GM12801 (cell line): ENCODE results near the gene IFITM1.

Source experiments
- TF ChIP-seq, protein P1 (sequence below): IDR thresholded peaks from one replicate; pipeline ENCODE4 v1.5.1; 2011; ENCODE audit warnings: control low read depth; ENCODE audit not compliant: insufficient read length; ENCODE audit errors: extremely low read depth

Gene IFITM1

DNA sequence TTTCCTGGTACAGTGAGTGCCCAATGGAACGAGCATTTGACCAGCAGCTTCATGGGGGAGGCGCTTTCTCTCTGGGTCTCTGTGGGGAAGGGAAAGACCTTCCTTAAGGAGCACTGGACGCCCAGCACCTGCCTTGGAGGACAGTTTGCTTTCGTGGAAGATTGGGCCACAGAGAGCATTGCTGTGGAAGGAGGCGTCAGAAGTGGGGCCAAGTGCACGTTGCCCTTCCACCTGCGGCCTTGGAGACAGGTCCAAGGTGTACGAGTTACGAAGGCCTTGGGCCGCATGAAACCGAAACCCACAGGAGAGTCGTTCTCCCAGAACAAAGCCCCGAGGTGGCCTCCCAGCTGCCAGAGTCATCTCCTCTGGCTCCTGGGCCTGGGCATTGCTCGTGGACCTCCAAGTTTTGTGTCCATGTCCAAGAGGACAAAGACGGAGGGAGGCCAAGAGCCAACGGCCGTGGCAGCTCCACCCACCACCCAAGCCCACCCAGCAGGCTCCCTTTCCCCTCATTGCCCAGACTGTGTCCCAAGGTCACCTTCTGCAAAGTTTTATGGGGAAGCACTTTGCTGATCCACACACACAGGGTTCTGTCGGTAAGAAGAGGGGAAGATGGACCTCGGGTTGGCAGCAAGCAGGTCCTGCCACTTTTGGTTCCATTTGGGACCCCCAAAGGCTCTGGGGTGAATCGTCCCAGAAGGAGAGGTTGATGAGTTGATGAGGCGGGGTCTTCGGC is 41.5 kb upstream of the IFITM1 start:
- TF ChIP-seq, protein P1, sequence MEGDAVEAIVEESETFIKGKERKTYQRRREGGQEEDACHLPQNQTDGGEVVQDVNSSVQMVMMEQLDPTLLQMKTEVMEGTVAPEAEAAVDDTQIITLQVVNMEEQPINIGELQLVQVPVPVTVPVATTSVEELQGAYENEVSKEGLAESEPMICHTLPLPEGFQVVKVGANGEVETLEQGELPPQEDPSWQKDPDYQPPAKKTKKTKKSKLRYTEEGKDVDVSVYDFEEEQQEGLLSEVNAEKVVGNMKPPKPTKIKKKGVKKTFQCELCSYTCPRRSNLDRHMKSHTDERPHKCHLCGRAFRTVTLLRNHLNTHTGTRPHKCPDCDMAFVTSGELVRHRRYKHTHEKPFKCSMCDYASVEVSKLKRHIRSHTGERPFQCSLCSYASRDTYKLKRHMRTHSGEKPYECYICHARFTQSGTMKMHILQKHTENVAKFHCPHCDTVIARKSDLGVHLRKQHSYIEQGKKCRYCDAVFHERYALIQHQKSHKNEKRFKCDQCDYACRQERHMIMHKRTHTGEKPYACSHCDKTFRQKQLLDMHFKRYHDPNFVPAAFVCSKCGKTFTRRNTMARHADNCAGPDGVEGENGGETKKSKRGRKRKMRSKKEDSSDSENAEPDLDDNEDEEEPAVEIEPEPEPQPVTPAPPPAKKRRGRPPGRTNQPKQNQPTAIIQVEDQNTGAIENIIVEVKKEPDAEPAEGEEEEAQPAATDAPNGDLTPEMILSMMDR, result no peak

DNA sequence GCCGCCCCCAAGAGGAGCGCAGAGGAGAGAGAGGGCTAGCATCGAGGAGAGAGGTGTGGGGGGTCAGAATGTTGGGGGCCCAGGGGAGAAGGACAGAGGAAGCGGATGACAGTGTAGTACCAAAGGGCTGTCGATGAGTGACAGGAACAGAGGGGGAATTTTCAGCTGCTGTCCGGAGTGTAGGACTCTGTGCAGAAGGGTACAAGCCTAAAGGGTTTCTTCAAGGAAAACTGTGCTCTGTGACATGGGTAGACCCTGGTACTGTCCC is 41.0 kb upstream of the IFITM1 start:
- TF ChIP-seq, protein P1, result no peak

DNA sequence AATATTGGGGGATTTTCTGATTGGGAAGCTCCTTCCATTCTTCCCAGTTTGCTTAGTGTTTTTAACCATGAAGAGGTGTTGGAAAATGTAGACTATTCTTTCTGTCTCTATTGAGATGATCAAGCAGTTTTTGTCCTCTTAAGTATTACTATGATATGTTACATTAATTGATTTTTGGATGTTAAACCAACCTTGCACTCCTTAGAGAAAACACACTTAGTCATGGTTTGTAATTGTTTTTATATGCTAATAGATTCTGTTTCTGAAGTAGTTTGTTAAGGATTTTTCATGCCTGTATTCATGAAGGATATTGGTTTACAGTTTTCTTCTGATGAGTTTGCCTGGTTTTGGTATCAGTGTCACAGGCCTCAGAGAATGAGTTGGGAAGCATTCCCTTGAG is 37.6 kb upstream of the IFITM1 start:
- TF ChIP-seq, protein P1, result no peak

DNA sequence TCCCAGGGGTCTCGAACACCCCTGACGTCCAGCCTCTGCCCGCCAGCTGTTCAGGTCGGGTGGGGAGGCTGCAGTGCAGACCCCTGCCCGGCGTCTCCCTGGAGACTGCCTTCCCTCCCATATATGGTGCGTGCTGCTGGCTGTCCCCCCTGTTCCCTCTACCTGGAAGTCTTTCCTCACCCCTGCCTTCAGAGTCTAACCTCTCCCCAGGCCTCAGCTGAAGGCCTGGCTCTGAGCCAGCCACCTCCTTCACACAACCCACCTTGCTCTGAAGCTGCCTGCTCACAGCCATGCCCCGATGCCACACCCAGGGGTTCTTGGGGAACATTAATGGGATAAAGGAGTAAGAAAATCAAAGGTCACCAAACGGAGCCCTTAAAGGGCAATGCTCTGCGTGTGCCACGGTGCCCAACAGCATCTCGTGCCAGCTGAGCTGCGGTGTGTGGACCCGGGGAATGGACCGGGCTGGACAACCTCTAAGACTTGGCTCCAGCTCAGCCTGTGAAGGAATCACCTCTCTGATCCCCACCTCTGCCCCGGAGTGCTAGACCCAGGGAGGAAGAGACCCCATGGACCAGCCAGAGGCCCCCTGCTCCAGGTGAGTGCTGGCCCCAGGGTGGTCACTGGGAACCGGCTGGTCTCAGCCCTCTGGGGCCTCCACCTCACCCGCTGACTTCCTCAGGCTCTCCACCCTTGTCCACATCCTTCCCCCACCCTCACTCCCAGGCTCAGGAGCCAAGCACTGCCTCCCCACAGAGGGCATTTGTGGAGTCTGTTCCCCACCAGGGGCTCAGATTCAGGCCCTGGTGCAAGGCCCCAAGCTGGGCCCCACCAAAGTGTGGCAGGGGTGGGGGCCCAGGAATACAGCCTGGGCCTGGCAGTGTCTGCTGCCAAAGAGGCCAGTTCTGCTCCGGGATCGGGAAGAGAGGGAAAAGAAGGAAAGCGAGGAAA is 35.6 kb upstream of the IFITM1 start, which contains the start of gene NLRP6:
NLRP6 (plus strand) TSS at position 407 of the 951 bp plus-strand sequence; CDS start at position 570, 163 bp downstream.
- TF ChIP-seq, protein P1, result no peak

DNA sequence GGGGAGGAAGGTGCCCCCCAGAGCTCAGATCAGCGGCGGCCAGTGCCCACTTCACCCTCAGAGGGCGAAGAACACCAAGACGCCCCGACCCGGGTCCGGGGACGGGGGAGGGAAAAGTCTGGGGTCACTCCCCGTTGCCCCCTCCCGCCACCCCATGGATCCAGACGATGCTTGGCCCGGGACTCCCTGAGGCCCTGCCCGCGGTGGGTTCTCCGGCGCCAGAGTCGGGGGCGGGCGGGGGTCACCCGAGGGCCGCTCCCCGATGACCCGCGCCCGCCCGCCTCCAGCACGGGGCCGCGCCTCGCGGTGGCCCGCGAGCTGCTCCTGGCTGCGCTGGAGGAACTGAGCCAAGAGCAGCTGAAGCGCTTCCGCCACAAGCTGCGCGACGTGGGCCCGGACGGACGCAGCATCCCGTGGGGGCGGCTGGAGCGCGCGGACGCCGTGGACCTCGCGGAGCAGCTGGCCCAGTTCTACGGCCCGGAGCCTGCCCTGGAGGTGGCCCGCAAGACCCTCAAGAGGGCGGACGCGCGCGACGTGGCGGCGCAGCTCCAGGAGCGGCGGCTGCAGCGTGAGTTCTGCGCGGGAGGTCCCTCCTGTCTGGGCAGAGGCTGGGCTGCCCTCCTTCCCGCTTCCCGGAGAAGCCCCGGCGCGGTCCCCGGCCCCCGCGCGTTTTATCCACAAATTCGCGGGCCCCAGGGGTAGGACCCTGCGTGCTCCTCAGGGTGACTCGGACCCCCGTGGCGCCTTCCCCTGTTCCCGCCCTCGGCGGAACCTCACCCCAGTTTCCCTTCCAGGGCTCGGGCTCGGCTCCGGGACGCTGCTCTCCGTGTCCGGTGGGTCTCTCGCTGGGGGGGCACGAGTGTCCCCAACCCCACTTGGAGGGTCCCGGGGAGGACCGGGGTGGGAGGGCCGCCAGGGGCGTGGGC is 34.5 kb upstream of the IFITM1 start:
- TF ChIP-seq, protein P1, result no peak

DNA sequence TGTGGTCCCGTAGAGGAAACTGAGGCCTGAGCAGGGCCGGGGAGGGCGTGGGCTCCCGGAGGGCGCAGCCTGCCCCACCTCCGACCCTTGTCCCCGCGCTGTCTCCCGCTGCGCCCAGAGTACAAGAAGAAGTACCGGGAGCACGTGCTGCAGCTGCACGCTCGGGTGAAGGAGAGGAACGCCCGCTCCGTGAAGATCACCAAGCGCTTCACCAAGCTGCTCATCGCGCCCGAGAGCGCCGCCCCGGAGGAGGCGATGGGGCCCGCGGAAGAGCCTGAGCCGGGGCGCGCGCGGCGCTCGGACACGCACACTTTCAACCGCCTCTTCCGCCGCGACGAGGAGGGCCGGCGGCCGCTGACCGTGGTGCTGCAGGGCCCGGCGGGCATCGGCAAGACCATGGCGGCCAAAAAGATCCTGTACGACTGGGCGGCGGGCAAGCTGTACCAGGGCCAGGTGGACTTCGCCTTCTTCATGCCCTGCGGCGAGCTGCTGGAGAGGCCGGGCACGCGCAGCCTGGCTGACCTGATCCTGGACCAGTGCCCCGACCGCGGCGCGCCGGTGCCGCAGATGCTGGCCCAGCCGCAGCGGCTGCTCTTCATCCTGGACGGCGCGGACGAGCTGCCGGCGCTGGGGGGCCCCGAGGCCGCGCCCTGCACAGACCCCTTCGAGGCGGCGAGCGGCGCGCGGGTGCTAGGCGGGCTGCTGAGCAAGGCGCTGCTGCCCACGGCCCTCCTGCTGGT is 33.7 kb upstream of the IFITM1 start:
- TF ChIP-seq, protein P1, result no peak
